K562 (cell line): ENCODE data around the gene WNT7B.

ENCODE experiments used
- CREM ChIP-seq: IDR thresholded peaks from 2 replicates; pipeline ENCODE4 v1.6.1; 2014; ENCODE audit warnings: antibody characterized with exemption, low read depth
- CTCF ChIP-seq, 3 experiments: IDR thresholded peaks in 2 of 3; conservative IDR thresholded peaks in 1 of 3; 2 replicates each; pipeline ENCODE4 v1.5.1; 2011 to 2012; ENCODE audit warnings: low read length in 3 of 3, mild to moderate bottlenecking in 3 of 3, control low read depth in 2 of 3, improper control_type of control experiment in 1 of 3, inconsistent platforms in 1 of 3, low read depth in 1 of 3, mixed read lengths in 1 of 3, moderate library complexity in 1 of 3; ENCODE audit not compliant: insufficient read depth in 2 of 3
- FOXA3 ChIP-seq, 2 experiments: fragments of 450-650 bp in 1 of 2; sonication (generic) in 1 of 2; formaldehyde crosslinking; IDR thresholded peaks in 1 of 2; conservative IDR thresholded peaks in 1 of 2; 2 replicates each; pipeline versions ENCODE4 v1.4.0 to v1.8.0; 2020 to 2022; ENCODE audit warnings: mild to moderate bottlenecking in 2 of 2, missing genetic modification reagents in 1 of 2
- ZNF274 ChIP-seq: IDR thresholded peaks from 2 replicates; pipeline ENCODE4 v1.6.1; 2011; ENCODE audit warnings: low read depth, mild to moderate bottlenecking, low read length, moderate library complexity, borderline replicate concordance
- ZZZ3 ChIP-seq: fragments of 450-650 bp; IDR thresholded peaks from 2 replicates; pipeline ENCODE4 v1.6.1; 2016; ENCODE audit warnings: antibody characterized with exemption, mild to moderate bottlenecking, moderate library complexity

- TF ChIP-seq ZNF274: no peak
- no peak for TF ChIP-seq CTCF (IDR thresholded peaks at IDR 0.05 in 2 of 3, conservative IDR thresholded peaks at IDR 0.05 in 1 of 3; ENCODE audit: insufficient read depth in 2 of 3, low read depth in 1 of 3, low read length in 3 of 3)
- TF ChIP-seq FOXA3 (CRISPR knock-in tag; conservative IDR thresholded peaks at IDR 0.05 in 1 of 2, IDR thresholded peaks at IDR 0.05 in 1 of 2): no peak
- TF ChIP-seq ZZZ3: no peak
- no peak for TF ChIP-seq CREM
Measured at GRCh38 chr22:45959719-45960476, 17.1 kb downstream of the WNT7B start.
